AG09309 (cell line): ENCODE results near the gene BMPR2.

Source experiments
- DNase-seq: peaks from one replicate; pipeline ENCODE4 v3.0.0-alpha.2; 2010; ENCODE audit warnings: low read depth
- H3K4me3 ChIP-seq: 2 replicates; pipeline ENCODE4 v1.5.1; 2011; ENCODE audit warnings: mild to moderate bottlenecking, low read depth, low read length, moderate library complexity; ENCODE audit not compliant: control insufficient read depth
- CTCF ChIP-seq: IDR thresholded peaks from 2 replicates; pipeline ENCODE4 v1.5.1; 2011; ENCODE audit warnings: mild to moderate bottlenecking, low read depth, low read length, inconsistent platforms; ENCODE audit not compliant: insufficient read depth, control insufficient read depth; ENCODE audit errors: missing control alignments

The BMPR2 gene

DNA sequence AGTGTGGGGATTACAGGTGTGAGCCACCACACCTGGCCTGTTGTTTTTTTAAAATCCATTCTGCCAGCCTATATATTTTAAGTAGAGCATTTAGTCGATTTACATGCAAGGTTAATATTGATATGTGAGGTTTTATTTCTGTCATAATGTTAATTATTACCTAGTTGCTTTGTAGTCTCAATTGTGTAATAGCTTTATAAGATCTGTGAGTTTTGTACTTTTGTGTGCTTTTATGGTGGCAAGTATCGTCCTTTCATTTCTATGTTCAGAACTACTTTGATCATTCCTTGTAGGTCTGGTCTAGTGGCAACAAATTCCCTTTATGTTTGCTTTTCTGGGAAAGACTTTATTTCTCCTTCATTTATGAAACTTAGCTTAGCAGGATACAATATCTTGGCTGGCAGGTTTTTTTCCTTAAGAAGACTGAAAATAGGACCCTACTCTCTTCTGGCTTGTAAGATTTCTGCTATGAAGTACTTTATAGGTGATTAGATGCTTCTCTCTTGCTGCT is 207.6 kb downstream of the BMPR2 start:
- H3K4me3 ChIP-seq: no peak overlapping the region
- no peak for TF ChIP-seq CTCF
- no peak for DNase-seq

DNA sequence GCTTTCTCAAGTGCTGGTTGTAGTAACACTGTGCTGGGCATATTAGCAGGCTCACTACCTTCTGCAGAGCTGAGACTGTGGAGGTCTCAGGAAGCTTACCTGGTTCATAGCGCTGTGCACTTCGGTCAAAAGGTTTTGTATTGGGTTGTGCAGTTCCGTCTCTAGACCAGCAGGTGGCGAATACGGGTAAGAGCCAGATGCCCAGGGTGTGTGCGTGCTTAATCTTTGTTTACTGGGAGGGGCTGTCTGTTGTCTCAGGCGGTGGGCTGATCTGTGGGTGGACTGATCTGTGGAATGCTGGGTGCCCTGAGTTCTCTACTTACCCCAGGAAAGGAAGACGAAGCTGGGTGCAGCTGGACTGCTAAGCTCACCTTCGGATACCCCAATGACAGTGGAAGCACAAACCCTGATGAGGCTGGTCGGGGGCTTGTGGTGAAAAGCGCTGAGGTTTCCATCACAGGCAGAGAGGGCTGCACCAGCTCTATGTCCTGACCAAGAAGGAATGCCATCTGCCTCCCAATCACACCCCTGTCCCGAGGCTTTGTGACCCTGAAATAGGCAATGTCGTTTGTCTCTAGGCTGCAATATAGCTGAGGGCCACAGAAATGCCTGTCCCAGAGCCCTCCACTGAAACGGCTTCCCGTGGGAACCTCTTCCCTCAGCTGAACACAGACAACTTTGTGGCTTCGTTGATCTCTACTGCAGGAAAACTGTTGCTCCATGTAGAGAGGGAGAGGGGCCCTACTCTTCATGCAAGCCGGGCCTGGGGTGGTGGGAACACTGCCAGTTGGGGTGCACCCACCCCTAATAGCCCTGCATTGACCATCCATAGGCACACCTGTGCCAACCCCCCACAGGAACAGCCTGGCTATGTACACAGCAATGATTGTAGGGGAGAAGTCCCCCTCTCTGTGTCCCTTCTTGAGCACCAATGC is 212.8 kb downstream of the BMPR2 start:
- TF ChIP-seq CTCF: peak; percentile 93
- DNase-seq: no peak
- H3K4me3 ChIP-seq: no peak overlapping the region

- TF ChIP-seq CTCF: no peak
- no peak for DNase-seq
- no peak overlapping the region for H3K4me3 ChIP-seq
Observed at GRCh38 chr2:202589582-202589949, 213.4 kb downstream of the BMPR2 start.

DNA sequence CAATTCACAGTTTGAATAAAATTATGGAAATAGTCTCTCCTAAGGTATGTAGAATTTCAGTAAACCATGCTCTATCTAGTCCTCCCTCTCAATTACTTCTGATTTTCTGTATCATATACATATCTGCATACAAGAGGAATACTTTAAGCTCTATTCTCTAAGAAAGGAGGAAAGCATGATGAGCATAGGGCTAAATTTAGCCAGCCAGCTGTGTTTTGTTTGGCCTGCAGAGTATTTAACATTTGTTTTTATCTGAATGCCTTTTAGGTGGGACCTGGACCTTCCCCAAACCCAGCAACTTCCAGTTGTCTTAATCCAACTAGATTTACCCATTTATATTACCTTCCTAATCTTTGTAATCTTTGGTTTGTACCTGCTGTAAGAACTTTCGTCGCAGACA is 216.4 kb downstream of the BMPR2 start:
- no peak for TF ChIP-seq CTCF
- DNase-seq: no peak
- no peak overlapping the region for H3K4me3 ChIP-seq

- no peak overlapping the region for H3K4me3 ChIP-seq
Observed at GRCh38 chr2:202599105-202599504, 223.0 kb downstream of the BMPR2 start.

DNA sequence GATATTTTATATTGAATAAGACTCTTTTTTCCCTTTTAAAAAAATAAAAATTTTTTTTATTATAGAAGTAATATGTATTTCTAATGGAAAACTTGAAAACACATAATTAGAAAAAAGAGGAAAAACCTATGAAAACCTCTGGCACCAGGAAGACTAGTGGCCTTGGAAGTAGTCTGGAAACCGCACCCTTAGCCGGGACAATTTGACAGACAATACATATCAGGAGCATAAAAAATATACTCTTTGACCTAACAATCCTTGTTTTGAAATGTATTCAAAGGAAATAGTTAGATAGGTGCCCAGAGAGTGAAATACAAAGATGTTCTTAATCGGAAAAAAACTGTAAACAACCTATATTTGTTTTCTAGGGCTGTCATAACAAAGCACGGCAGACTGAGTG is 223.8 kb downstream of the BMPR2 start:
- no peak overlapping the region for H3K4me3 ChIP-seq
- no peak for DNase-seq
- TF ChIP-seq CTCF: no peak

More at GRCh38 chr2:202599105-202599504, 223.0 kb downstream of the BMPR2 start:
- no peak for DNase-seq
- TF ChIP-seq CTCF: no peak

GRCh38 chr2:202604699-202605098 is 228.6 kb downstream of the BMPR2 start:
- H3K4me3 ChIP-seq: no peak overlapping the region
- no peak for TF ChIP-seq CTCF
- no peak for DNase-seq
